GM23338 (cell line): ENCODE data around the gene RCAN3. TPM values are rescaled to one million over a fixed set of nuclear protein-coding genes. Genes with fewer than 3 reads are reported as not detected.
A peak's percentile ranks its signal among the peaks of the same experiment; 100 is the strongest.

Experiments
- ATAC-seq: fragments of 200-7000 bp; cut with Tn5 transposase; 3 replicates; pipeline ENCODE4 v1.9.1; 2020
- DNase-seq: peaks from one replicate; pipeline ENCODE4 v3.0.0-alpha.2; 2015; ENCODE audit warnings: low spot score
- H2AFZ ChIP-seq: fragments of 200-600 bp; sonication (generic); 2 replicates; pipeline ENCODE4 v1.8.0; 2016; ENCODE audit warnings: antibody characterized with exemption, mild to moderate bottlenecking, moderate library complexity
- H3F3A ChIP-seq: fragments of 200-600 bp; sonication (generic); replicated peaks from 2 replicates; pipeline ENCODE4 v1.8.0; 2017; ENCODE audit warnings: antibody characterized with exemption, mixed run types, low read depth
- H3K27ac ChIP-seq: fragments of 200-600 bp; sonication (generic); 2 replicates; pipeline ENCODE4 v1.6.1; 2016; ENCODE audit warnings: low read depth
- H3K27me3 ChIP-seq: fragments of 200-600 bp; sonication (generic); 2 replicates; pipeline ENCODE4 v1.8.0; 2016; ENCODE audit warnings: mild to moderate bottlenecking, mixed run types, moderate library complexity; ENCODE audit not compliant: insufficient read depth
- H3K36me3 ChIP-seq: fragments of 200-600 bp; sonication (generic); 2 replicates; pipeline ENCODE4 v1.8.0; 2016; ENCODE audit warnings: mild to moderate bottlenecking; ENCODE audit not compliant: insufficient read depth
- H3K4me1 ChIP-seq: fragments of 200-600 bp; sonication (generic); 2 replicates; pipeline ENCODE4 v1.8.0; 2016; ENCODE audit warnings: mild to moderate bottlenecking, moderate library complexity; ENCODE audit not compliant: insufficient read depth
- H3K4me2 ChIP-seq: fragments of 200-600 bp; sonication (generic); 2 replicates; pipeline ENCODE4 v1.7.1; 2017; ENCODE audit warnings: mixed run types
- H3K4me3 ChIP-seq: fragments of 200-600 bp; sonication (generic); 2 replicates; pipeline ENCODE4 v1.6.1; 2016; ENCODE audit warnings: mixed run types
- H3K79me2 ChIP-seq: fragments of 200-600 bp; sonication (generic); replicated peaks from 2 replicates; pipeline ENCODE4 v1.8.0; 2017; ENCODE audit warnings: mild to moderate bottlenecking; ENCODE audit not compliant: insufficient read depth
- H3K9me2 ChIP-seq: fragments of 200-600 bp; sonication (generic); 2 replicates; pipeline ENCODE4 v1.8.0; 2017; ENCODE audit not compliant: insufficient read depth
- H4K20me1 ChIP-seq: fragments of 200-600 bp; sonication (generic); replicated peaks from 2 replicates; pipeline ENCODE4 v1.8.0; 2017; ENCODE audit warnings: mild to moderate bottlenecking; ENCODE audit not compliant: insufficient read depth
- H3K27ac Mint-ChIP-seq: 2 replicates; pipeline ENCODE4 v1.8.0; 2020; ENCODE audit warnings: inconsistent platforms, mild to moderate bottlenecking, moderate library complexity, mixed read lengths
- H3K27me3 Mint-ChIP-seq: 3 replicates; pipeline ENCODE4 v1.8.0; 2022; ENCODE audit warnings: low read depth, mild to moderate bottlenecking, moderate library complexity, mixed read lengths, inconsistent platforms; ENCODE audit not compliant: insufficient read depth, poor library complexity
- H3K36me3 Mint-ChIP-seq: 3 replicates; pipeline ENCODE4 v1.8.0; 2021; ENCODE audit warnings: low read depth, mild to moderate bottlenecking, inconsistent platforms, moderate library complexity, mixed read lengths
- H3K4me1 Mint-ChIP-seq: 3 replicates; pipeline ENCODE4 v1.8.0; 2020; ENCODE audit warnings: mild to moderate bottlenecking, inconsistent platforms, mixed read lengths
- H3K4me3 Mint-ChIP-seq: 3 replicates; pipeline ENCODE4 v1.8.0; 2021; ENCODE audit warnings: moderate library complexity, mild to moderate bottlenecking, inconsistent platforms, mixed read lengths
- H3K9me3 Mint-ChIP-seq: 3 replicates; pipeline ENCODE4 v1.8.0; 2020; ENCODE audit warnings: moderate library complexity, mild to moderate bottlenecking, inconsistent platforms, mixed read lengths
- CREB1 ChIP-seq: fragments of 250-450 bp; sonication (Bioruptor Pico); IDR thresholded peaks from 2 replicates; pipeline ENCODE4 v1.5.0; 2020; ENCODE audit warnings: low read depth, mild to moderate bottlenecking, moderate library complexity
- ETS1 ChIP-seq: IDR thresholded peaks from 2 replicates; pipeline ENCODE4 v1.6.1; 2016; ENCODE audit warnings: antibody characterized with exemption
- JUNB ChIP-seq: IDR thresholded peaks from one replicate; pipeline ENCODE4 v1.6.1; 2016; ENCODE audit warnings: antibody characterized with exemption; ENCODE audit not compliant: unreplicated experiment
- POLR2AphosphoS5 ChIP-seq: IDR thresholded peaks from 2 replicates; pipeline ENCODE4 v1.6.1; 2016; ENCODE audit warnings: antibody characterized with exemption, low read depth
- ZNF331 ChIP-seq: fragments of 250-450 bp; sonication (Bioruptor Pico); IDR thresholded peaks from 2 replicates; pipeline ENCODE4 v1.5.0; 2020; ENCODE audit warnings: low read depth, mild to moderate bottlenecking, moderate library complexity
- polyA plus RNA-seq: library from polyadenylated mRNA; unstranded; fragments of >200 nt; fragmentation: Nextera tagmentation; extraction: Ambion mirVana; gene quantifications from 2 replicates; pipeline ENCODE4 v1.2.1, GENCODE V29; 2016
- total RNA-seq: library from RNA; depleted of rRNA; stranded (reverse); fragments of >200 nt; shearing (Covaris generic); gene quantifications from 2 replicates; pipeline ENCODE4 v1.2.3, GENCODE V29; 2014
- TF ChIP-seq, protein P1 (sequence below), 2 experiments: fragments of 200-600 bp in 1 of 2; sonication (generic) in 1 of 2; conservative IDR thresholded peaks; 2 replicates each; pipeline versions ENCODE4 v1.5.1 to v1.6.1; 2016 to 2017; ENCODE audit warnings: antibody characterized with exemption in 2 of 2, low read depth in 2 of 2, mild to moderate bottlenecking in 2 of 2, moderate library complexity in 1 of 2

The RCAN3 gene
- total and polyA plus RNA-seq, 2 experiments from 2014 or later: 8.9 to 11.2 TPM

GRCh38 chr1:24540906-24541710 is 38.5 kb downstream of the RCAN3 start:
- H3K27ac ChIP-seq: no peak overlapping the region
- H3F3A ChIP-seq: no peaks in the 10 kb centered on the region
- no peak overlapping the region for H3K4me3 Mint-ChIP-seq
- no peaks in the 10 kb centered on the region for H3K9me2 ChIP-seq
- H3K4me3 ChIP-seq: no peak overlapping the region
- peaks cover 26% of the 10 kb centered on the region for H3K4me1 Mint-ChIP-seq
- H3K36me3 ChIP-seq: no peaks in the 10 kb centered on the region
- peaks cover 3% of the 10 kb centered on the region for H3K27me3 Mint-ChIP-seq
- no peaks in the 10 kb centered on the region for H4K20me1 ChIP-seq
- ATAC-seq: peak; percentile 80
- DNase-seq: no peak
- TF ChIP-seq POLR2AphosphoS5 (no peak), ETS1 (no peak)
- H3K4me2 ChIP-seq: peak overlapping the region; percentile 58; the same call in 1 of the 2 replicates
- no peaks in the 10 kb centered on the region for H3K27me3 ChIP-seq
- H3K27ac Mint-ChIP-seq: peak overlapping the region; percentile 46; the same call in 1 of the 2 replicates
- H2AFZ ChIP-seq: no peak overlapping the region
- H3K9me3 Mint-ChIP-seq: no peaks in the 10 kb centered on the region
- peaks cover 16% of the 10 kb centered on the region for H3K4me1 ChIP-seq
- H3K36me3 Mint-ChIP-seq: no peaks in the 10 kb centered on the region
- H3K79me2 ChIP-seq: no peaks in the 10 kb centered on the region

- no peaks in the 10 kb centered on the region for H3F3A ChIP-seq
- H2AFZ ChIP-seq: no peak overlapping the region
- no peaks in the 10 kb centered on the region for H3K27me3 ChIP-seq
- Mint-ChIP-seq H3K4me3 (no peak overlapping the region), H3K27me3 (peaks cover 3% of the 10 kb centered on the region), H3K27ac (no peak overlapping the region; the same call in 1 of the 2 replicates), H3K9me3 (no peaks in the 10 kb centered on the region), H3K36me3 (no peaks in the 10 kb centered on the region), H3K4me1 (peaks cover 19% of the 10 kb centered on the region)
- TF ChIP-seq, protein P1, sequence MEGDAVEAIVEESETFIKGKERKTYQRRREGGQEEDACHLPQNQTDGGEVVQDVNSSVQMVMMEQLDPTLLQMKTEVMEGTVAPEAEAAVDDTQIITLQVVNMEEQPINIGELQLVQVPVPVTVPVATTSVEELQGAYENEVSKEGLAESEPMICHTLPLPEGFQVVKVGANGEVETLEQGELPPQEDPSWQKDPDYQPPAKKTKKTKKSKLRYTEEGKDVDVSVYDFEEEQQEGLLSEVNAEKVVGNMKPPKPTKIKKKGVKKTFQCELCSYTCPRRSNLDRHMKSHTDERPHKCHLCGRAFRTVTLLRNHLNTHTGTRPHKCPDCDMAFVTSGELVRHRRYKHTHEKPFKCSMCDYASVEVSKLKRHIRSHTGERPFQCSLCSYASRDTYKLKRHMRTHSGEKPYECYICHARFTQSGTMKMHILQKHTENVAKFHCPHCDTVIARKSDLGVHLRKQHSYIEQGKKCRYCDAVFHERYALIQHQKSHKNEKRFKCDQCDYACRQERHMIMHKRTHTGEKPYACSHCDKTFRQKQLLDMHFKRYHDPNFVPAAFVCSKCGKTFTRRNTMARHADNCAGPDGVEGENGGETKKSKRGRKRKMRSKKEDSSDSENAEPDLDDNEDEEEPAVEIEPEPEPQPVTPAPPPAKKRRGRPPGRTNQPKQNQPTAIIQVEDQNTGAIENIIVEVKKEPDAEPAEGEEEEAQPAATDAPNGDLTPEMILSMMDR (conservative IDR thresholded peaks at IDR 0.05; ENCODE audit: low read depth in 2 of 2): peak; percentile 78 to 98
- TF ChIP-seq CREB1: no peak
- no peak overlapping the region for H3K4me3 ChIP-seq
- H3K9me2 ChIP-seq: no peaks in the 10 kb centered on the region
- H4K20me1 ChIP-seq: no peaks in the 10 kb centered on the region
- H3K27ac ChIP-seq: no peak overlapping the region
- ATAC-seq: peak; percentile 71
- H3K79me2 ChIP-seq: no peaks in the 10 kb centered on the region
- peaks cover 9% of the 10 kb centered on the region for H3K4me1 ChIP-seq
- H3K36me3 ChIP-seq: no peaks in the 10 kb centered on the region
- peak overlapping the region; percentile 58; the same call in 1 of the 2 replicates for H3K4me2 ChIP-seq
- DNase-seq: peak; percentile 55
These were observed 39.2 kb downstream of the RCAN3 start for GRCh38 chr1:24541711-24542346.

DNA sequence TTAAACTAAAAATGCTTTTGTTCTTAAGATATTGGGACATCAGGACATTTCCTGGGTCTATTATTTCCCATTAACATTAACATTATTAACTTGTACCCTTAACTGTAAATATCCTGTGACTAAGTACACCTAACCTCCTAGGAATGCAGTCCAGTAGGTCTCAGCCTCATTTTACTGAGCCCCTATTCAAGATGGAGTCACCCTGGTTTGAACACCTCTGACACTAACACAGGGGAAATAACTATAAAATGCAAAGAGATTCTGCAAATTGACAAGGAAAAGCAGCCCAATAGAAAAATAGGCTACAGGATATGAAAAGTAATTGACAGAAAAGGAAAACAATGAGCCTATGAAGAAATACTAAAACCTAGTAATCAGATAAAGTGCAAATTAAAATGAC is 41.6 kb downstream of the RCAN3 start:
- Histone ChIP-seq H3K9me2 (no peaks in the 10 kb centered on the region), H3K27me3 (no peaks in the 10 kb centered on the region), H3K27ac (no peak overlapping the region), H3F3A (no peaks in the 10 kb centered on the region), H4K20me1 (no peaks in the 10 kb centered on the region), H3K4me1 (peaks cover 8% of the 10 kb centered on the region), H3K4me2 (no peak overlapping the region), H3K4me3 (no peak overlapping the region), H3K36me3 (no peaks in the 10 kb centered on the region), H2AFZ (no peak overlapping the region), H3K79me2 (no peaks in the 10 kb centered on the region)
- no peaks in the 10 kb centered on the region for H3K27me3 Mint-ChIP-seq
- no peak overlapping the region for H3K4me3 Mint-ChIP-seq
- no peak overlapping the region for H3K27ac Mint-ChIP-seq
- peaks cover 16% of the 10 kb centered on the region; the same call in 2 of the 3 replicates for H3K4me1 Mint-ChIP-seq
- DNase-seq (no peak), ATAC-seq (no peak)
- H3K36me3 Mint-ChIP-seq: no peaks in the 10 kb centered on the region
- no peaks in the 10 kb centered on the region for H3K9me3 Mint-ChIP-seq
- TF ChIP-seq JUNB (no peak), ZNF331 (no peak)
